GM06990 (cell line): ENCODE results near the gene DHX32.

Source experiments
- DNase-seq: peaks from one replicate; pipeline ENCODE4 v3.0.0-alpha.2; 2011; ENCODE audit not compliant: insufficient read length; ENCODE audit errors: extremely low read depth
- H3K27me3 ChIP-seq: replicated peaks from 2 replicates; pipeline ENCODE4 v1.6.0; 2011; ENCODE audit warnings: low read length; ENCODE audit not compliant: control insufficient read depth, insufficient read depth
- H3K36me3 ChIP-seq: 2 replicates; pipeline ENCODE4 v1.5.1; 2011; ENCODE audit warnings: low read length; ENCODE audit not compliant: control insufficient read depth, insufficient read depth
- H3K4me3 ChIP-seq: replicated peaks from 2 replicates; pipeline ENCODE4 v1.5.1; 2011; ENCODE audit warnings: low read depth, mild to moderate bottlenecking, control low read depth, low read length
- TF ChIP-seq, protein P1 (sequence below): IDR thresholded peaks from 2 replicates; pipeline ENCODE4 v1.5.1; 2011; ENCODE audit warnings: low read length, control low read depth, mild to moderate bottlenecking, inconsistent platforms; ENCODE audit not compliant: insufficient read depth, poor library complexity, severe bottlenecking

DHX32 gene

DNA sequence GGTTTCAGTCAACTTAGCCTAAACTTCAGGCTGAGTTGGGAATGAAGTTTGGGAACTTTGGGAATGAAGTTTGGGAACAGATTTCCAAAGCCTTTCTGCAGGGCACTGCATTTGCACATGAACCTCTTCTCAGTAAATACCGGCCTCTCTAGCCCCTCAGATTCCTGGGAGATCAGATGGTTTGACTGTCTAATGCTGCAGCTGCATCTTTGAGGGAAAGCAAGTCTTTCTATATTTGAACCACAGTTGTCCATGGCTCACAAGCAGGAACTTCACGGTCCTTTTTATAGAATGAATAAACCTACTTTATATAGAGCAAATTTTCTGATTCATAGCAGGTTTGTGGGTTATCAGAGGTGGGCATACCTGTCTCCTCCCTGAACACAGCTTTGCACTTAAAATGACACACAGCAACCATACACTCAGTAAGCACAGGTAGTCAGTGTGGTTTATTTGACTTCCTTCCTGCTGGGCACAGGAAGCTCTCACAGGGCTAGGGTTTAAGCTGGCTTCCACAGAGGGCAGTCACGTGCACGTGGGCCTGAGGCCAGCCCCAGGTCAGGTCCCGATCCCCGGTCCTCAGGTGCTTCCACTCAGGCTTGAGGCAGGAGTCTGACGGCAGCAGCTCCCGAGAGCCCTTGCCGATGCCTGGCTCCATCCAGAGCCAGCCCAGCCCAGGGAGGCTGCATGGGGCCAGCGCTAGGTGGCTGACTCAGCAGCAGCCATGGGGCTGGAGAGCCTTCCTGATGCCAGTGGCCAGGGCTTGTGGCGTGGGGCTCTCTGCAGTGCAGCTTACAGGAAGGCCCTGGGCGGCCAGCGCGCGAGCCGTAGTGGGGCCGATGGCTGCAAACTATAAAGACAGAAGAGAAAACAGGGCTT, 92.7 kb downstream of the DHX32 start:
- H3K27me3 ChIP-seq = no peaks in the 10 kb centered on the region
- TF ChIP-seq, protein P1, sequence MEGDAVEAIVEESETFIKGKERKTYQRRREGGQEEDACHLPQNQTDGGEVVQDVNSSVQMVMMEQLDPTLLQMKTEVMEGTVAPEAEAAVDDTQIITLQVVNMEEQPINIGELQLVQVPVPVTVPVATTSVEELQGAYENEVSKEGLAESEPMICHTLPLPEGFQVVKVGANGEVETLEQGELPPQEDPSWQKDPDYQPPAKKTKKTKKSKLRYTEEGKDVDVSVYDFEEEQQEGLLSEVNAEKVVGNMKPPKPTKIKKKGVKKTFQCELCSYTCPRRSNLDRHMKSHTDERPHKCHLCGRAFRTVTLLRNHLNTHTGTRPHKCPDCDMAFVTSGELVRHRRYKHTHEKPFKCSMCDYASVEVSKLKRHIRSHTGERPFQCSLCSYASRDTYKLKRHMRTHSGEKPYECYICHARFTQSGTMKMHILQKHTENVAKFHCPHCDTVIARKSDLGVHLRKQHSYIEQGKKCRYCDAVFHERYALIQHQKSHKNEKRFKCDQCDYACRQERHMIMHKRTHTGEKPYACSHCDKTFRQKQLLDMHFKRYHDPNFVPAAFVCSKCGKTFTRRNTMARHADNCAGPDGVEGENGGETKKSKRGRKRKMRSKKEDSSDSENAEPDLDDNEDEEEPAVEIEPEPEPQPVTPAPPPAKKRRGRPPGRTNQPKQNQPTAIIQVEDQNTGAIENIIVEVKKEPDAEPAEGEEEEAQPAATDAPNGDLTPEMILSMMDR = no peak
- peaks cover 16% of the 10 kb centered on the region for H3K36me3 ChIP-seq
- no peak overlapping the region for H3K4me3 ChIP-seq
- no peak for DNase-seq
